Activated CD8-positive, alpha-beta memory T cell treated with anti-CD3 and anti-CD28 coated beads for 36 hours (primary cell): ENCODE measurements around the gene NRCAM. TPM values are rescaled to one million over a fixed set of nuclear protein-coding genes. Genes with fewer than 3 reads are reported as not detected.
"Not testable (repeated sequence)": the region's sequence is repeated elsewhere in the genome, so short reads cannot be mapped to it uniquely, and the experiment has no call there.

Experiments
- CTCF ChIA-PET: fragments of 350-600 bp; sonication (Branson Sonifier 250); formaldehyde crosslinking; loops from one replicate; lab custom pipeline; 2021; ENCODE audit warnings: antibody characterized with exemption; lab: Charles Lee
- POLR2A ChIA-PET: fragments of 350-600 bp; sonication (Branson Sonifier 250); formaldehyde crosslinking; loops from one replicate; lab custom pipeline; 2021; ENCODE audit warnings: antibody characterized with exemption; lab: Charles Lee
- total RNA-seq, 2 experiments: library from RNA; stranded (reverse); gene quantifications; one replicate each; pipeline ENCODE4 v1.2.3, GENCODE V29; 2021

The NRCAM gene
- under 1 TPM; 0.21 to 0.34 TPM for total RNA-seq

DNA sequence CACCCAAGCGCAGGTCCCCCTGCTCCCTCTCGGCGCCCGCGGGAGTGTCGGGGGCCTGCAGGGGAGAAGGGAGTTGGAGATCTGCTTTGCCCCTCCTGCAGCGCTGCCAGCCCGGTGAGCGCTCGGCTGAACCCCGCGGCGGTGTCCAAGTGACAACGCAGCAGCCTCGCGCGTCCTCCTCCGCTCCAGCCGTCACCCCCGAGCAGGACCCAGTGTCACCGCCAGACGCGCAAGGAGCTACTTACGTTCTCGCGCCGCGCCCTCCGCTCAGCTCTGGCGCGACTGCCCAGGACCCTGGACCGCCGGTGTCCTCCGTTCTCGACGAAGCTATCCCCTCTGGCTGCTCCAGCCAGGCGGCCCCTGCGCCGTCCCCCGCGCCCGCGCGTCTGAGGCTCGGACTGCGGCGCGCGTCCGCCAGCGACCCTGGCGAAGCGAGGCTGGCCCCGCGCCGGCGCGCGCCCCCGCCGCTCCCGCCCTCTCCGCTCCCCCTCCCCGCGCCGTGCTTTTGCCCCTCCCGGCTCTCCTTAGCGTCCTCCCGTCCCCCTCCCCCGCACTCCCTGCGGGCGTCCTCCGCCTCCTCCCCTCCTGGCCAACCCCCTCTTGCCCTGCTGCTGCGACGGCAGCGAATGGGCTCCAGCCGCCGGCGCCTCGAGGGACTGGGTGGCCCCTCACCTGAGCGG, at the start of gene NRCAM:
TSS of gene NRCAM (minus strand) at position 439 of the 680 bp plus-strand sequence. CDS start 216,372 bp downstream, outside the sequence.
- ChIA-PET CTCF (no interaction called here), POLR2A (no interaction called here)

- CTCF ChIA-PET, result not testable (repeated sequence)
- POLR2A ChIA-PET, result interaction anchor here (0.6 kb wide), 1 partner anchor 79 kb away, joined by 3 read pairs; no protein-coding TSS in a partner anchor
These were observed 48.3 kb upstream of the NRCAM start for GRCh38 chr7:108504576-108504975.

DNA sequence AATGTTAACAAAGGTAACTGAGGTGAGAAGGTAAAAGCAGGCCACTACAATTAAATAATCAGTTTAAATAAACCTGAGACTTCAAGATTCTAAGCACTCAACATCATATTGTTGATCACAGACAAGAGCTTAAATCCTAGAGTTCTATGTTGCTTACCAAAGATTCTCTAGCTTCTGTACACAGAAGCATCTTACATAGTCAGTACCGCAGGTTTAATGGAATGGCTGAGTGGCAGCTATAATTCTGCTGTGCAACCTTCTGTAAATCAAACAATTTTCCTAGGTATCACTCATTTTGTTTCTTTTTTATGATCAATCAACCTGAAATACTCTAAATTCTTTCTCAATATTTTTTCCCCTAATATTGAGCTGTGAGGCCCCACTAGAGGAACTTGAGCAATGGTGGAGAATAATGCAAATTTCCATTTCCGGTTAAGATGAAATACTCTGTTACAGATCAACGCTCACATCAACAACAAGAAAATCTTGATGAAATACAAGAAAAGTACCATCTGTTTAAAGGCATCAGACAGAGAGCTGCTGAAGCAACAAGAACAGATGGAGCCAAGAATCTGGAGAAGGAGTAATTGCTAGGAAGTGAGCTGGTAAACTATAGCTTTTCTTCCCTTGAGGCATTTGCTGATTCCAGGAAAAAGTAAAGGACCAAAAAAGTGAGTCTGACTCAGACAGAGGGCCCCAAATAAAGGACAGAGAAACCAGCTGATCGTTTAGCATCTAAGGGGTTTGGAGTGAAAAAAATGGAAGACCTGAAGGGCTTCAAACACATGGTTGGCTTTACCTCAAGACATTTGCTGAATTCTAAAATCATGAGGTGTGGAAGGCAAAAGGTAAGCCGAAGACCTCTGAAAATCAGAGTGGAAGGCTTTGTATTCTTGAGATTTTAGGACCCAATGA, 47.1 kb upstream of the NRCAM start:
- CTCF ChIA-PET, result no interaction called here
- POLR2A ChIA-PET, result no interaction called here

- CTCF ChIA-PET, result no interaction called here
- POLR2A ChIA-PET, result no interaction called here
These were observed 43.3 kb upstream of the NRCAM start for GRCh38 chr7:108499566-108499965.

GRCh38 chr7:108498481-108498880, 42.2 kb upstream of the NRCAM start:
- CTCF ChIA-PET, result interaction anchor here (1.5 kb wide), 1 partner anchor 315 kb away, joined by 4 read pairs; no protein-coding TSS in a partner anchor
- POLR2A ChIA-PET, result no interaction called here

- ChIA-PET POLR2A (no interaction called here), CTCF (interaction anchor here (0.6 to 1.5 kb wide), 7 partner anchors 22 to 320 kb away, joined by 3 to 6 read pairs (median 3); no protein-coding TSS in a partner anchor)
These were observed 41.0 kb upstream of the NRCAM start for GRCh38 chr7:108497082-108497725.

DNA sequence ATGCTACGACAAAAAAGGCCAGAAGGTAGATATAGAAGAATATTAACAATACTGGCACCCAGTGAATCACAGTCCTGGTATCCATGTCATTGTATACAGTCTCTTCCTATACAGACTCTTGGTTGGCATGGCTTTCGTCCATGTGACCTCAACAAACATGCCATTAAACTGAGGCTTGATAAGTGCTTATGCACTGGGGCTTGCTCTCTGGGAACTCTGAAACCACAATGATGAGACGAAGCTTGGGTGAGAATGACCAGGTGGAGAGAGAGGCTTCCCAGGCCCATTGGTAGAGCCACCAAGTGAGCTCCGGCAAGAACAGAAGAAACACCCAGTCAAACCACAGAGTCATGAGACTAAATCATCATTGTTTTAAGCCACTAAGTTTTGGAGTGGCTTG, 36.5 kb upstream of the NRCAM start:
- POLR2A ChIA-PET, result no interaction called here

DNA sequence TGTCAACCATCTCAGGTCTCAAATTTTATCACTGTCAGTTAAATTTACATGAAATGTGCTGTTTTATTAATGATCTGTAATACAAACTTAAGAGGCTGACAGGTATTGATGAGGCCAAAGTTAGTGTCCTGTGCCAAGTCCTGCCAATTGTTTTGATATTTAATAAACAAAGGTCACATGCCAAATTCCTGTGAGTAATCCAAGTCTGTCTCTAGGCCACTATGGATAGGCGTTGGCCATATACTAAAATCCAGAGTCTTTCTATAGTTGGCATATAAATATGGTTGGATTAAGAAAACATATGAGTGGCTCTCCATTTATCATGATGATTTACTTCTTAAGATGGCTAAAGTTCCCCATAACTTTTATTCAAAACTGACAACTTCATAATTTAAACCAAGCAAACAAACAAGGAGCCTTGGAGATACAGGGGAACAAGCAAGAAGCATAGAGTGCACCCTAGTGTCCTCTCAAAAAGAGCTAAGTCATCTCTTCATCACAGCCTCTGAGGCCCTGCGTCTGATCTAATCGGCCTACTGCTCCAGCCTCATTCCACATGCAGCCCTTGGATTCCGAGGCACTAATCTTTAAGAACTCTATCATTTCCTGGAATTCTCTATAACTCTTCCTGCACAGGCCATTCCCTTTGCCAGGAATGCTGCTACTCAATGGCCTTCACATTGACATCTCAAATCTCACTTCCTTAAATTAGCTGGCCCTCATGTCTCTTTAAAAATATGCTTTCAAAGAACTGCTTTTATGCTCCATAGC, 32.7 kb upstream of the NRCAM start:
- CTCF ChIA-PET, result no interaction called here
- POLR2A ChIA-PET, result no interaction called here

More for the DNA sequence above, 36.5 kb upstream of the NRCAM start:
- CTCF ChIA-PET, result no interaction called here

DNA sequence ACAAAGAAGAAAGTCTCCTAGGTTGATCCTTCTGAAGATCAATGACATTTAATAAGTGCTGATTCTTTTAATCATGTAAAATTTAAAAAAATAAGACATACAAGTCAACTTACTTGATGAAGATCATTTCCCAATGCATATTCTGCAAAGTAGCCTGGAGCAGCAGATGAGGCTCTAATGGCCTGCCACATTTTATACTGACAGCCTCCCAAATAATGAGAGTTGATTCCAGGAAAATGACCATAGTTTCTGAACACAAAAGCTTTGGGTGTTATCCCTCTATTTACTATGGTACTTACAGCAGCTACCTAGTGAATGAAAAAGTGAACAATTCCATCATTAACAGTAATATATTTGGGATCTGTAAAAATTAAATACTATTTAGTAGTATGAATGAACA, 31.4 kb upstream of the NRCAM start:
- POLR2A ChIA-PET, result no interaction called here
- CTCF ChIA-PET, result no interaction called here

GRCh38 chr7:108486291-108486966, 30.2 kb upstream of the NRCAM start:
- ChIA-PET CTCF (no interaction called here), POLR2A (no interaction called here)

DNA sequence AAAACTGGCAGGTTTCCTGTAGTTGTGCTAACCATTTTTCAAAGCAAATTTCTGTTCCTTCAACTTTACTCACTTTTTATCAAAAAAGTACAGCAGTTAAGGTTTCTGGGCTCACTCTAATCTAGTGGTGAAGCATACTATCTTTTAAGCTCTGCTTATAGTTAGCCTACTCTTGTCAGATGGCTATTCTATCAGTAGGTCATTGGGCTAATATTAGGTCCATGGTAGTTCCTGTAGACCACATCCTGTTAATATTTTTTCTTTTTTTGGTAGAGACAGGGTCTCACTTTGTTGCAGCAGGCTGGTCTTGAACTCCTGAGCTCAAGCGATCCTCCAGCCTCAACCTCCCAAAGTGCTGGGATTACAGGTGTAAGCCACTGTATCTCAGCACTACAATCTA, 27.9 kb upstream of the NRCAM start:
- CTCF ChIA-PET, result no interaction called here
- POLR2A ChIA-PET, result no interaction called here

DNA sequence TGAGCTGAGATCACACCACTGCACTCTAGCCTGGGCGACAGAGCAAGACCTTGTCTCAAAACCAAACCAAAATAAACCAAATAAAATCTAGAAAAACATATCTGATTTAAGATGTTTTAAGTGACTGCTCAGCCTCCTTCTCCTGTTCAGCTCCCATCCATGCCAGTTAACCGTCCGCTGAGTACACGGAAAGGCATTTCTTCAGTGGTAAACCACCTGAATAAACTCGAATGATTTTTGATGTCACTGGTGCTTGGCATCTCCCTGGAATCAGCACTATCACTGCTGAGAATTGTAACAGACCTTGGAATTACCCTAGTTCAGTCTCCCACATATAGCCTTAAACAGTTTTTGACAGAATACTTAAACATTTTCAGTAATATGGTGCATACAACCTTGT, 24.1 kb upstream of the NRCAM start:
- CTCF ChIA-PET, result no interaction called here
- POLR2A ChIA-PET, result no interaction called here

GRCh38 chr7:108479751-108480150, 23.5 kb upstream of the NRCAM start:
- CTCF ChIA-PET, result no interaction called here
- POLR2A ChIA-PET, result no interaction called here

DNA sequence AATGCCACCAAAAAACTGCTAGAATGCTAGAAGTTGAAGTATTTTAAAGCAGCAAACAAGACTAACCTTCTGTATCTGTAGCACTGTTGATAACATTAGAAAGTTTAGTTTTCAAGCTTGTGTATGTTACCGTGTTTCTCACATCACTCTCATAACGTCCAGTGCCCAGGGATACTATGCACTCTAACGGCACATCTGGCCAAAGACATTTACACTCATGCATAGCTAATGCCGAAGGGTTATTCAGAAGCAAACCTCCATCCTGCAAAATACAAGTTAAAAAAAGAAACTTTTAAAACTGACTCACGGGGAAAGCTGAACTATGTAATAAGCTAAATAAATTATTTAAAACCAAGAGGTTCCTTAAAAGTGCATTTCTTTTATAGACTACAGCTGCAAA, 22.9 kb upstream of the NRCAM start:
- ChIA-PET CTCF (no interaction called here), POLR2A (no interaction called here)

DNA sequence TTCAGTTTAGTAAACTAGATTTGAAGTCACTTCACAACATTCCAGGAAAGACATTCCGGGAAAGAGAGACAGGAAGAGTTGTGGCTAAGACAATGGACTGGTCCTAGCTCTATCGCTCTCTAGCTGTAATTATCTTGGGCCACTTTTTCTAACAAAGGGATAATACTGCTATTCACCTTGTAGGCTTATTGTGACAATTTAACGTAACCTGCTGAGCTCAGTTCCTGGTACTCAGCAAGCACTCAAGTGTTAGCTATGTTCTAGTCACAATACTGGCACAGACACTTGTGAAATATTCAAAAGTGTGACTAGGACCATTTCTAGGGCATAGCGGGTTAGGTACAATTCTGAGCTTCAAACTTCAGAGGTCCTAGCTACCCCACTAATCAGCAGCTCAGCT, 12.0 kb upstream of the NRCAM start:
- ChIA-PET CTCF (no interaction called here), POLR2A (no interaction called here)

DNA sequence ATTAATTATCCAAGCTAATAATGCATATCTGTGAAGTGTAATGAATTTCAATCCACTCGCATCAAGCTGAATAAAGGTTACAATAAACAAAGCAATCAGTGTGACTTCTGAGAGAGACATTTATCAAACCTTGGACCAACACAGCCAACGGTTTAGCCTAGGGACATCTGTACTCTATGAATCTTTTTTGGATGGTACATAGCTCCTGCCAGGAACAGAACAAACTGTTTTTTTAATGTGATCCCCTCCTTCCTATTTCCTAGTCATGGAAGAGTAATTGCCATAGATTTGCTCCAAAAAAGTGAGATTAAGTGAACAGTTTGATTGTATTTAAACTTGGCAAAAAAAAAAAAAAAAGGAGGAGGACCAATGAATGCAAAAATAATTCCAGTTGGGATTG, 11.2 kb upstream of the NRCAM start:
- ChIA-PET CTCF (no interaction called here), POLR2A (no interaction called here)

DNA sequence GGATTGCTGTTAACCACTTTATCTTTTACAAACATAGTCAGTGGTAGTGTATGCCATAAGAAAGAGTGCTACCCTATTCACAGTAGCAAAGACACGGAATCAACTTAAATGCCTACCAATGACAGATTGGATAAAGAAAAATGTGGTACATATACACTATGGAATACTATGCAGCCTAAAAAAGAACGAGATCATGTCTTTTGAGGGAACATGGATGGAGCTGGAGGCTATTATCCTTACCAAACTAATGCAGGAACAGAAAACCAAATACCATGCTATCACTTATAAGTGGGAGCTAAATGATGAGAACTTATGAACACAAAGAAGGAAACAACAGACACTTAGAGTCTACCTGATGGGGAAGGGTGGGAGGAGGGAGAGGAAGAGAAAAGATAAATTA, 10.1 kb upstream of the NRCAM start:
- POLR2A ChIA-PET, CTCF ChIA-PET: not testable (repeated sequence)

DNA sequence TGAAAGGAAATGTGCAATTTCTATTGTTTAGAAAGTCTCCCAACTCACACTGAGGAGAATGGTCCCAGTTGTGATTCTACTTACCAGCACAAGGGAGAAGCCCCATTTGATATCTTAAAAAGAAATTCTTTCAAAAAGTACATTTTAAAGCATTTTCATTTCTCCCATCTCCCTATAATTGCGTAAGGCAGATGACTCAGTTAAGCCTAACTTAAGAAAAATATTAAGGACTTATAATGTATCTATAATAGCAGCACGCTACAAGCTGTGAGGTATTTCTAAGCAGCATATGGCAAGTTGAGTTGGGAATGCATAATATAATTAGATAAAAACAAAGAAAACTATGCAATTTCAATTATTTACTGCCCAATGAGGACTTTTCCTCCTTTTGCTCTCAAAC, 8.5 kb upstream of the NRCAM start:
- ChIA-PET POLR2A (no interaction called here), CTCF (no interaction called here)

DNA sequence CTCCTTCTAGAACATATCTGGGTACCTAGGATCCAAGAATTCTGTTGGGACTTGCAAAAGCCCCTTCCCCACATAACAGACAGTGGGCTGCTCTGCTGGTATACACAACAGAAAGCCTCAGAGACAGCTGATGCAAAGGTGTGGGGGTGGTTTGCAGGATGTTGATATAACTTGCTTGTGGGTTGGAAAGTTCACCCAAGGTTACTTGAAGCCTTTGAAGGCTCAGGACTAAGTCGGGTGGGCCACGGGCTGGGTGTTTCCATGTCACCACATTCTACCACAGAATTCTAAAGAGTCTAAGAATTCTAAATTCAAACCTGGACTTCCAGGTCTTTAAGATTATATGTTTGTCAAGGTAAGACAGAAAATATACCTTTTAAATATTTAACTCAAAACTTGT, 7.4 kb upstream of the NRCAM start:
- POLR2A ChIA-PET, result no interaction called here

More for the DNA sequence above, 7.4 kb upstream of the NRCAM start:
- CTCF ChIA-PET, result no interaction called here
